ENCODE data around the gene CARD10. TPM values are rescaled to one million over a fixed set of nuclear protein-coding genes. Genes with fewer than 3 reads are reported as not detected.

Gene CARD10
- total and polyA plus RNA-seq, 4 donors: 7.8 to 14.0 (median 8.4) TPM

DNA sequence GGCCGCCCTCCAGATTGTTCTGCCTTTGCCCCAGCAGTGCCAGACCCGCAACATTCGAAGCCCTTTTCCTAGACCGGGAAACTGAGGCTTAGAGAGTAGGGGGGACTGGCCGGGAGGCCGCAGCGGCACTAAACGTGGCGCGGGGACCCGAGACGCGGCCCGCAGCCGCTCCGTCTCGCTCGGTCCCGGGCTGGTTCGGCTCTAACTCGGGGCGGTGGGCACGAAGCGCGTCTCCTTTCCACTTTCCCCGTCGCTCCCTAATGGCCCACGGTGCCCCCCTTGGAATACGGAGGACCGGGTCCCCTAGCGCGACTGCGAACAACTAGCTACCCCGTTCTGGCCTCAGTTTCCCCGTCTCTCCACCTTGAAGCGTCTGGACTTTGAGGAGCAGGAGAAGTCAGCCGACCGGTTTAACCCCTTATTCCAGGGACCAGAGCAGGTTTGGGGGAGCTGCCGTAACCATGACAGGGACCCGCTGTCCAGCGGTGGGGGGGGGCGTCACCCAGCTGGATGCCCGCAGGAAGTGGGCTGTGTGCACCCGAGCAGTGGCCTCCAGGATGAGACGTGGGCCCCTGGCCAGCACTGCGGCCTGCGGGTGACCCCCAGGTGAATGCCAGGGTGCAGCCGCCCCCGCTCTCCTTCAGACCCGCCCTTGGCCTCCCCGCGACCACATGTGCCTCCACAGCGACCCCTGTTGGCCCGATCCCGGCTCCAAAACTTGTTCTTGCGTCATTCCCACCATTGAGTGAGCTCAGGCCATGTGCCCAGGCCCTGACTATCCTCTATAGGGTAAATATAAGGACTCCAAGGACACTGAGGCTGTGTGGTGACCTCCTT, 42.2 kb upstream of the CARD10 start (continued):
- TF ChIP-seq, protein P1, sequence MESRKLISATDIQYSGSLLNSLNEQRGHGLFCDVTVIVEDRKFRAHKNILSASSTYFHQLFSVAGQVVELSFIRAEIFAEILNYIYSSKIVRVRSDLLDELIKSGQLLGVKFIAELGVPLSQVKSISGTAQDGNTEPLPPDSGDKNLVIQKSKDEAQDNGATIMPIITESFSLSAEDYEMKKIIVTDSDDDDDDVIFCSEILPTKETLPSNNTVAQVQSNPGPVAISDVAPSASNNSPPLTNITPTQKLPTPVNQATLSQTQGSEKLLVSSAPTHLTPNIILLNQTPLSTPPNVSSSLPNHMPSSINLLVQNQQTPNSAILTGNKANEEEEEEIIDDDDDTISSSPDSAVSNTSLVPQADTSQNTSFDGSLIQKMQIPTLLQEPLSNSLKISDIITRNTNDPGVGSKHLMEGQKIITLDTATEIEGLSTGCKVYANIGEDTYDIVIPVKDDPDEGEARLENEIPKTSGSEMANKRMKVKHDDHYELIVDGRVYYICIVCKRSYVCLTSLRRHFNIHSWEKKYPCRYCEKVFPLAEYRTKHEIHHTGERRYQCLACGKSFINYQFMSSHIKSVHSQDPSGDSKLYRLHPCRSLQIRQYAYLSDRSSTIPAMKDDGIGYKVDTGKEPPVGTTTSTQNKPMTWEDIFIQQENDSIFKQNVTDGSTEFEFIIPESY (IDR thresholded peaks at IDR 0.05): no peak
- TF ChIP-seq NR2F2 (IDR thresholded peaks at IDR 0.05) (peak; percentile 42), FOXA1 (IDR thresholded peaks at IDR 0.05) (no peak), HNF4A (conservative IDR thresholded peaks at IDR 0.05) (peak; percentile 43 to 52)

- Histone ChIP-seq H3K9me3 (ENCODE audit: control insufficient read depth in 4 of 4, low read length in 3 of 4) (no peaks in the 10 kb centered on the region), H3K27ac (ENCODE audit: low read depth in 1 of 2, low read length in 2 of 2) (peak overlapping the region; percentile 94 to 100), H3K4me3 (ENCODE audit: low read depth in 1 of 3, low read length in 3 of 3) (peak overlapping the region; percentile 46 to 92 (median 87)), H3K27me3 (ENCODE audit: control insufficient read depth in 4 of 4, insufficient read depth in 4 of 4, low read length in 3 of 4) (no peaks in the 10 kb centered on the region), H3K9ac (ENCODE audit: low read depth in 1 of 2, low read length in 2 of 2) (peak overlapping the region; percentile 63 to 93), H3K36me3 (ENCODE audit: control insufficient read depth in 4 of 4, insufficient read depth in 3 of 4, low read depth in 1 of 4, low read length in 3 of 4) (no peaks in the 10 kb centered on the region), H3K4me1 (ENCODE audit: control insufficient read depth in 4 of 4, insufficient read depth in 4 of 4, low read length in 3 of 4) (peaks cover 34 to 68% (median 53%) of the 10 kb centered on the region in 4 donors)
- no peak for DNase-seq (ENCODE audit: low spot score)
- TF ChIP-seq HNF4G (IDR thresholded peaks at IDR 0.05) (no peak), RAD21 (IDR thresholded peaks at IDR 0.05) (no peak), YY1 (IDR thresholded peaks at IDR 0.05) (no peak), FOXA2 (IDR thresholded peaks at IDR 0.05) (no peak), HNF4A (conservative IDR thresholded peaks at IDR 0.05) (no peak), JUND (IDR thresholded peaks at IDR 0.05) (no peak), EGR1 (IDR thresholded peaks at IDR 0.05; ENCODE audit: low read depth in 2 of 2) (no peak), NR2F2 (IDR thresholded peaks at IDR 0.05) (no peak), SP1 (IDR thresholded peaks at IDR 0.05) (no peak)
- TF ChIP-seq, protein P2, sequence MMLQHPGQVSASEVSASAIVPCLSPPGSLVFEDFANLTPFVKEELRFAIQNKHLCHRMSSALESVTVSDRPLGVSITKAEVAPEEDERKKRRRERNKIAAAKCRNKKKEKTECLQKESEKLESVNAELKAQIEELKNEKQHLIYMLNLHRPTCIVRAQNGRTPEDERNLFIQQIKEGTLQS (IDR thresholded peaks at IDR 0.05): no peak
- TF ChIP-seq, protein P3, sequence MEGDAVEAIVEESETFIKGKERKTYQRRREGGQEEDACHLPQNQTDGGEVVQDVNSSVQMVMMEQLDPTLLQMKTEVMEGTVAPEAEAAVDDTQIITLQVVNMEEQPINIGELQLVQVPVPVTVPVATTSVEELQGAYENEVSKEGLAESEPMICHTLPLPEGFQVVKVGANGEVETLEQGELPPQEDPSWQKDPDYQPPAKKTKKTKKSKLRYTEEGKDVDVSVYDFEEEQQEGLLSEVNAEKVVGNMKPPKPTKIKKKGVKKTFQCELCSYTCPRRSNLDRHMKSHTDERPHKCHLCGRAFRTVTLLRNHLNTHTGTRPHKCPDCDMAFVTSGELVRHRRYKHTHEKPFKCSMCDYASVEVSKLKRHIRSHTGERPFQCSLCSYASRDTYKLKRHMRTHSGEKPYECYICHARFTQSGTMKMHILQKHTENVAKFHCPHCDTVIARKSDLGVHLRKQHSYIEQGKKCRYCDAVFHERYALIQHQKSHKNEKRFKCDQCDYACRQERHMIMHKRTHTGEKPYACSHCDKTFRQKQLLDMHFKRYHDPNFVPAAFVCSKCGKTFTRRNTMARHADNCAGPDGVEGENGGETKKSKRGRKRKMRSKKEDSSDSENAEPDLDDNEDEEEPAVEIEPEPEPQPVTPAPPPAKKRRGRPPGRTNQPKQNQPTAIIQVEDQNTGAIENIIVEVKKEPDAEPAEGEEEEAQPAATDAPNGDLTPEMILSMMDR (IDR thresholded peaks at IDR 0.05; ENCODE audit: low read depth, low read length, missing input control): no peak
- TF ChIP-seq, protein P4, sequence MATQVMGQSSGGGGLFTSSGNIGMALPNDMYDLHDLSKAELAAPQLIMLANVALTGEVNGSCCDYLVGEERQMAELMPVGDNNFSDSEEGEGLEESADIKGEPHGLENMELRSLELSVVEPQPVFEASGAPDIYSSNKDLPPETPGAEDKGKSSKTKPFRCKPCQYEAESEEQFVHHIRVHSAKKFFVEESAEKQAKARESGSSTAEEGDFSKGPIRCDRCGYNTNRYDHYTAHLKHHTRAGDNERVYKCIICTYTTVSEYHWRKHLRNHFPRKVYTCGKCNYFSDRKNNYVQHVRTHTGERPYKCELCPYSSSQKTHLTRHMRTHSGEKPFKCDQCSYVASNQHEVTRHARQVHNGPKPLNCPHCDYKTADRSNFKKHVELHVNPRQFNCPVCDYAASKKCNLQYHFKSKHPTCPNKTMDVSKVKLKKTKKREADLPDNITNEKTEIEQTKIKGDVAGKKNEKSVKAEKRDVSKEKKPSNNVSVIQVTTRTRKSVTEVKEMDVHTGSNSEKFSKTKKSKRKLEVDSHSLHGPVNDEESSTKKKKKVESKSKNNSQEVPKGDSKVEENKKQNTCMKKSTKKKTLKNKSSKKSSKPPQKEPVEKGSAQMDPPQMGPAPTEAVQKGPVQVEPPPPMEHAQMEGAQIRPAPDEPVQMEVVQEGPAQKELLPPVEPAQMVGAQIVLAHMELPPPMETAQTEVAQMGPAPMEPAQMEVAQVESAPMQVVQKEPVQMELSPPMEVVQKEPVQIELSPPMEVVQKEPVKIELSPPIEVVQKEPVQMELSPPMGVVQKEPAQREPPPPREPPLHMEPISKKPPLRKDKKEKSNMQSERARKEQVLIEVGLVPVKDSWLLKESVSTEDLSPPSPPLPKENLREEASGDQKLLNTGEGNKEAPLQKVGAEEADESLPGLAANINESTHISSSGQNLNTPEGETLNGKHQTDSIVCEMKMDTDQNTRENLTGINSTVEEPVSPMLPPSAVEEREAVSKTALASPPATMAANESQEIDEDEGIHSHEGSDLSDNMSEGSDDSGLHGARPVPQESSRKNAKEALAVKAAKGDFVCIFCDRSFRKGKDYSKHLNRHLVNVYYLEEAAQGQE (IDR thresholded peaks at IDR 0.05): no peak
- TF ChIP-seq, protein P5, sequence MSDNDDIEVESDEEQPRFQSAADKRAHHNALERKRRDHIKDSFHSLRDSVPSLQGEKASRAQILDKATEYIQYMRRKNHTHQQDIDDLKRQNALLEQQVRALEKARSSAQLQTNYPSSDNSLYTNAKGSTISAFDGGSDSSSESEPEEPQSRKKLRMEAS (IDR thresholded peaks at IDR 0.05): no peak
- TF ChIP-seq, protein P1 (IDR thresholded peaks at IDR 0.05): no peak
- under 1% methylated on average over 72 of the region's 72 CpGs for WGBS
Measured at GRCh38 chr22:37560608-37561211, 41.5 kb upstream of the CARD10 start.

Data from liver (tissue), 9 donors.